Tibial artery (tissue), 4 donors: ENCODE data around the gene DNASE2B.

Experiments used
- DNase-seq, 2 donors: peaks; one replicate each; pipeline ENCODE4 v3.0.0-alpha.2; 2019
- H3K27ac ChIP-seq, 2 donors: fragments of 200-600 bp; sonication (generic) in 1 of 2; 1 replicate in 1 of 2; 2 replicates in 1 of 2; pipeline ENCODE4 v1.5.1; 2018 to 2019; ENCODE audit warnings: mild to moderate bottlenecking in 1 of 2
- H3K27me3 ChIP-seq, 2 donors: fragments of 200-600 bp; sonication (generic) in 1 of 2; one replicate each; pipeline versions ENCODE4 v1.5.1 to v1.6.0; 2016 to 2019
- H3K36me3 ChIP-seq, 3 donors: fragments of 200-600 bp; sonication (generic) in 2 of 3; one replicate each; pipeline ENCODE4 v1.5.1; 2016 to 2019; ENCODE audit warnings: mild to moderate bottlenecking in 2 of 3
- H3K4me1 ChIP-seq, 4 donors: fragments of 200-600 bp; sonication (generic) in 2 of 4; 1 replicate in 3 of 4; 2 replicates in 1 of 4; pipeline ENCODE4 v1.5.1; 2016 to 2019
- H3K4me3 ChIP-seq, 2 donors: fragments of 200-600 bp; sonication (generic) in 1 of 2; 1 replicate in 1 of 2; 2 replicates in 1 of 2; pipeline ENCODE4 v1.5.1; 2018 to 2019; ENCODE audit warnings: mild to moderate bottlenecking in 2 of 2
- H3K9me3 ChIP-seq, 3 donors: fragments of 200-600 bp; sonication (generic) in 1 of 3; one replicate each; pipeline ENCODE4 v1.5.1; 2016 to 2019
- CTCF ChIP-seq, 2 experiments: fragments of 200-600 bp in 1 of 2; fragments of 450-650 bp in 1 of 2; IDR thresholded peaks; one replicate each; pipeline ENCODE4 v1.5.1; 2017 to 2019; ENCODE audit warnings: antibody characterized with exemption in 2 of 2, mild to moderate bottlenecking in 1 of 2, moderate library complexity in 1 of 2
- intact Hi-C: fragments of 100-400 bp; cut with DNase I; formaldehyde crosslinking; loops from one replicate; pipeline ENCODE4 v1.15.0; 2023; ENCODE audit warnings: low total_unique reads

Gene DNASE2B

DNA sequence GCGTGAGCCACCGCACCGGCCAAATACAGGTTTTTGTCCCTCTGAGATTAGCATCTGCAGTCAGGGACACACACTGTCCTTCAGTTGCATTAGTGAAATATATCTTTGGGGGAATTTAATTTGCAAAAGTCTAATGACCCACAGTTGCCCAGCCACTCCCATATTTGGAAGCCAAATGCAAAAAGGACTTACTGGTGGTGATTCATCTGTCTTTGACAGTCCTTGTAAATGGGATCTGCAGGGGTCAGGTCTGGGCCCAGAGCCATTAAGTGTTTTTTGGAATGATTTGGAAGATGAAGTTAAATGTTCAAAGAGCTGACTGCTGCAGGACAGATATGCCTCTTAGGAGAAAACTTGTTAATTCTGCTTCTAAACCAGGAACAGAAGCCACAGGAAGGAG, 44.6 kb upstream of the DNASE2B start:
- no peak overlapping the region for H3K27ac ChIP-seq
- DNase-seq, result no peak
- intact Hi-C loops, result no loop called here
- no peaks in the 10 kb centered on the region for H3K9me3 ChIP-seq
- no peaks in the 10 kb centered on the region for H3K27me3 ChIP-seq
- no peaks in the 10 kb centered on the region for H3K36me3 ChIP-seq
- no peak overlapping the region for H3K4me3 ChIP-seq
- no peaks in the 10 kb centered on the region for H3K4me1 ChIP-seq
- no peak for TF ChIP-seq CTCF (IDR thresholded peaks at IDR 0.05)

DNA sequence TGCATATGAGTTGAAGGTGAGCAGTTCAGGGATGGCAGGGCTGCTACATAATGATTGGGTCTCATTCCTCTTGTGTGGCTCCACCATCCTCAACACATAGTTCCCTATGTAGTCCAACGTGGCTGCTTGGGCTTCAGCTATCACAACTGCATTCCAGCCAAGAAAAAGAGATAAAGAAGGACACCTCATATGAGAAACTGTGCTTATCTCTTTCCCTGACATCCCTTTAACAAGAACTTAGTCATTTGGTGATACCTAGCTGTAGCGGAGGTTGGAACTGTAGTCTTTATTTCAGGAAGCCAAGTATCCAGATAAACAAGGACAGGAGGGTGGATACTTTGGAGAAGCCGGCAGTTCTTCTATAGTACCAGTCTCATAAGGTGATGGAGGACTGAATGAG, 42.7 kb upstream of the DNASE2B start:
- intact Hi-C loops, result no loop called here
- no peaks in the 10 kb centered on the region for H3K4me1 ChIP-seq
- no peak overlapping the region for H3K27ac ChIP-seq
- H3K4me3 ChIP-seq, result no peak overlapping the region
- H3K9me3 ChIP-seq, result no peaks in the 10 kb centered on the region
- H3K36me3 ChIP-seq, result no peaks in the 10 kb centered on the region
- TF ChIP-seq CTCF (IDR thresholded peaks at IDR 0.05), result no peak
- no peak for DNase-seq
- H3K27me3 ChIP-seq, result no peaks in the 10 kb centered on the region

GRCh38 chr1:84356881-84357280, 41.4 kb upstream of the DNASE2B start:
- Histone ChIP-seq H3K9me3 (no peaks in the 10 kb centered on the region), H3K4me1 (no peaks in the 10 kb centered on the region), H3K36me3 (no peaks in the 10 kb centered on the region), H3K4me3 (no peak overlapping the region), H3K27me3 (no peaks in the 10 kb centered on the region), H3K27ac (no peak overlapping the region)
- DNase-seq, result no peak
- TF ChIP-seq CTCF (IDR thresholded peaks at IDR 0.05), result no peak
- intact Hi-C loops, result no loop called here

DNA sequence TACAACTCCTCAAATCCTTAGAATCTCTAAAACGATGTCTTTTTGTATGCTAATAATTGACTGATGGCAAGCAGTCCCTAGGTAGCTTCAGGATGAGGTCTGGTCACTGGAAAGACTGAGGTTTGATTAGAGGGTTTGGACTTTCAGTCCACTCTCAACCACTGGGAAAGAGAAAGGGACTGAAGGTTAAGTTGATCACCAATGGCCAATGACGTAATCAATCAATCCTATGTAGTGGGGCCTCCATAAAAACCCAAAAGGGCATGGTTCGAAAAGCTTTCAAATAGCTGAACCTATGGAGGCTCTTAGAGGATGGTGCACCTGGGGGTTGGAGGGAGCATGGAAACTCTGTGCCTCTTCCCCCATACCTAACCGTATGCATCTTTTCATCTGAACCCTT, 39.6 kb upstream of the DNASE2B start:
- intact Hi-C loops, result no loop called here
- H3K4me1 ChIP-seq, result peaks cover 0 to 7% (median 3%) of the 10 kb centered on the region in 4 donors

GRCh38 chr1:84360316-84360715, 38.0 kb upstream of the DNASE2B start:
- H3K9me3 ChIP-seq, result no peaks in the 10 kb centered on the region
- no peak overlapping the region for H3K27ac ChIP-seq
- H3K4me3 ChIP-seq, result no peak overlapping the region
- H3K36me3 ChIP-seq, result no peaks in the 10 kb centered on the region
- no peak for DNase-seq
- TF ChIP-seq CTCF (IDR thresholded peaks at IDR 0.05), result no peak
- intact Hi-C loops, result no loop called here
- peaks cover 0 to 8% (median 4%) of the 10 kb centered on the region in 4 donors for H3K4me1 ChIP-seq
- no peaks in the 10 kb centered on the region for H3K27me3 ChIP-seq

More for the DNA sequence above, 39.6 kb upstream of the DNASE2B start:
- DNase-seq, result no peak
- Histone ChIP-seq H3K27ac (no peak overlapping the region), H3K4me3 (no peak overlapping the region), H3K27me3 (no peaks in the 10 kb centered on the region), H3K36me3 (no peaks in the 10 kb centered on the region), H3K9me3 (no peaks in the 10 kb centered on the region)
- no peak for TF ChIP-seq CTCF (IDR thresholded peaks at IDR 0.05)

- no peak for TF ChIP-seq CTCF (IDR thresholded peaks at IDR 0.05)
- no peak overlapping the region for H3K4me3 ChIP-seq
- no peak for DNase-seq
- H3K27me3 ChIP-seq, result no peaks in the 10 kb centered on the region
- H3K27ac ChIP-seq, result no peak overlapping the region
- no peaks in the 10 kb centered on the region for H3K36me3 ChIP-seq
- no peaks in the 10 kb centered on the region for H3K9me3 ChIP-seq
- peaks cover 0 to 19% (median 4%) of the 10 kb centered on the region in 4 donors for H3K4me1 ChIP-seq
- intact Hi-C loops, result no loop called here
Observed at GRCh38 chr1:84361796-84362195, 36.5 kb upstream of the DNASE2B start.
